ENCODE results near the gene INTS11.

The INTS11 gene

DNA sequence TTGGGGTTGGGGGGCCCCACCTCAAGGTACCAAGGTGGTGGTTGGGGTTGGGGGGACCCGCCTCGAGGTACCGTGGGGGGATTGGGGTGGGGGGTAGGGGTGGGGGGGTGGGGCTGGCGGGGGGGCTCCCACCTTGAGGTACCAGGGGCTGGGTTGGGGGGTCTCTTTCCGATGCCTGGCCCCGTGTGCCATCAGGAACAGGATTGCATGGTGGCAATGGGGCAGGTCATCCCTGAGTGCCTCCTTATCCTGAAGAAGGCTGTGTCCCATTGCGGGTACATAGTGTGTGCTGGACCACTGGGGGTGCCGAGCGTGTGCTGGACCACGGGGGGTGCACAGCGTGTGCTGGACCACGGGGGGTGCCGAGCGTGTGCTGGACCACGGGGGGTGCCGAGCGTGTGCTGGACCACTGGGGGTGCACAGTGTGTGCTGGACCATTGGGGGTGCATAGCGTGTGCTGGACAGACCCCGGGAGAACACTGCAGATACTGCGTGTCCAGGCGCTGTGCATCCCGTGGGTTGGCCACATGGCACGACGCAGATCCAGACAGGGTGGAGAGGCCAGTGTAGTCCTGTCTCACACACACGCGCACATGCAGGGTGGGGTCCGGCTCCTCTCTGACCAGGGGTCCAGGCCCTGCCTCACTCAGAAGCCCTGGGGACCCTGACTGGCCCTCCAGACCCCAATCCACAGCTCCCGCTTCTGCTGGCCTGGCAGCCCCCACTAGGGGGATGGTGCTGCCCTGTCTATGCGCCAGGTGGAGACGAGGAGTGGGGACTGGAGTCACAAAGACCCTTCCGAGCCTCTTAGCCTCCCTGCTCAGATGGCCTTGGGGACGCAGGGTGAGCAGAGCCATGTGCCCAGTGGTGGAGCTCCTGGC, 40.0 kb downstream of the INTS11 start:
- DNase-seq, result no peak

DNA sequence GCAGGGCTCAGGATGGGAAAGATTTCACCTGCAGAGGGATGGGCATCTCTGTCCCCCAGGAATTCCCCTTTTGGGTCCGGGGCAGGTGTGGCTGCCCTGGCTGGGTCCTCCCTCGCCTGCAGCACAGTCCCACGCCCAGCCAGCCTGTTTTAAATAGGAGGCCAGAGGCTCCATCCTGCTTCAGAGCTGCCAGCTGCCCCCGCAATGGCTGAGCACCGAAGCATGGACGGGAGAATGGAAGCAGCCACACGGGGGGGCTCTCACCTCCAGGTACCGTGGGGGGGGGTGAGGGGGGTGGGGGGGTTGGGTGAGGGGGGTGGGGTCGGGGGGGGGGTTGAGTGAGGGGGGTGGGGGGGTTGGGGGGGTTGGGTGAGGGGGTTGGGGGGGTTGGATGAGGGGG, 40.6 kb downstream of the INTS11 start:
- no peak for DNase-seq

DNA sequence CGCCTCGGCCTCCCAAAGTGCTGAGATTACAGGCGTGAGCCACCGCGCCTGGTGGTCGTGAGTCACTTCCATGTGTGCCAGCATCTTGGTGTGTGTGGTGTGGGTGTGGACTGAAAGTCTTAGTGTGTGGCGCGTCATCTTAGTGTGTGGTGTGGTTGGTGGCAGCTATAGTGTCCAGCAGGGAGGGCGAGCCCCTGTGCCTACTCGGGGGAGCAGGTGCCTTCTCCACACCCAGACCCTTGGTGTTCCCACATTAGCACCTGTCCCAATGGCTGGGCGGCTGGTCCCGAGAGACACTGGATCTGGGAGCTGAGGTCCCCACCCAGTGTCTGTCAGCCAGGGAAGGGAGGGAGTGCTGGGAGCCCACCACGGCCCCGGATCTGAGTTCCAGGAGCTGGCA, 41.5 kb downstream of the INTS11 start:
- DNase-seq, result no peak

DNA sequence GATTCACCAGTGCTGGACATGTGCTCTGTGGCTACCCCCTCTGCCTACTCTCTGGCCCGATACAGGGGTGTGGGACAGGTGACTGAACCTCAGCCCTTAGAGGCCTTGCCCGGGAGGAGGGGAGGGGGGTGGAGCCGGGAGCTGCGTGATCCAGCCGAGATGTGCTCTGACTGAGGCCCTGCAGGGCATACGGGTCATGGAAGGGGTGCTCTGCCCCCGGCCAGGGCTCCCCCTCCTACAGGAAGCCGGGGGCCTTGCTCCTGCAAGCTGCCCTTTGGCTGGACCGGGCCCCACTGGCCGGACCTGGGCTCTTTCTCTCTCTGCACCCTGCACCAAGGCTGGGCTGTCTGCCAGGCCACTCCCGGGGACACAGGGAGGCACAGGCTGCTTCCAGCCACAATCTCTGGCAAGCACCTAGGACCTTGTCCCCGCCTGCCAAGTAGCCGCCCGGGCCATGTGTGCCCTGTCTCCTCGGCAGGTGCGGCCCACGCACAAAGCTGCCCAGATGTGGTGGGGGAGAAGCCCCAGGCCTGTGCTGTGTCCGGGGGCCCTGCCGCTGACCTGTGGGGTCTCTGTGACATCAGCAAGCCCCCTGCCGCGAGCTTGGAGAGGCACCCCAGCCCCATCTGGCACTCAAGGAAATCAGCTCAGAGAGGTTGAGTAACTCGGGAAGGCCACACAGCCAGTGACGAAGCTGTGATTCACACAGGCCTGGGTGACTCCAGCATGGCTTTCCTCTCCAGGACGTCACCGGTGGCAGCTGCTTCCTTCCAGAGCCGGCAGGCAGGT, 42.7 kb downstream of the INTS11 start:
- DNase-seq, result no peak

DNA sequence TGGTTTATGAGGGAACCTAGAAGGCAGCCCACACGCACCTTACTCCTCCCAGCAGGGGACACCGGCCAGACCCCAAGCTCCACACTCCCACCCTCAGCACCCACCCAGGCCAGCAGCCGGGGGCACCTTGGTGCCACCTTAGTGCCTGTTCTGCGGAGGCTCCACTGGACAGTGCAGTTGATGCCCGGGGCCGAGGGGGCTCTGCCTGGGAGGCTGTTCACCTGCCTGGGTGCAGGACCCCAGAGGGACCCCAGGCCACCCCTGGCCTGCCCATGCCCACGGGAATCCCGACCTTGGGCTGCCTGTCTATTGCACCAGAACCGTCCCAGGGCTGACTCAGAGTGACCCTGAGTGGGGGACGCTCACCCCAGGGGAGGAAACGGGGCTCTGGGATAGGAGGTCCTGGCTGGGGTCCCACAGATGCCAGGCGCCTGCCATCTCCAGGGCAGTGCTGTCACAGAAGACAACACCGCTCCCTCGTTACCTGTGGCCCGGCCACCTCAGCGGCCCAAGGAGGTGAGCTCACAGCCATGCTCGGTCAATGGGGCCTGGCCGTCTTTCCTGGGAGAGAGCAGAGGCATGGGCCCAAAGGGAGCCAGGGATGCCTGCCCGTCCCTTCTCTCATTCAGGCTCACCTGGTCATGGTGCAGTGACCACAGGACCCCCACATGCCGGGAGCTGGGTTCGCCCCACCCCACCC, 43.5 kb downstream of the INTS11 start:
- no peak for DNase-seq

DNA sequence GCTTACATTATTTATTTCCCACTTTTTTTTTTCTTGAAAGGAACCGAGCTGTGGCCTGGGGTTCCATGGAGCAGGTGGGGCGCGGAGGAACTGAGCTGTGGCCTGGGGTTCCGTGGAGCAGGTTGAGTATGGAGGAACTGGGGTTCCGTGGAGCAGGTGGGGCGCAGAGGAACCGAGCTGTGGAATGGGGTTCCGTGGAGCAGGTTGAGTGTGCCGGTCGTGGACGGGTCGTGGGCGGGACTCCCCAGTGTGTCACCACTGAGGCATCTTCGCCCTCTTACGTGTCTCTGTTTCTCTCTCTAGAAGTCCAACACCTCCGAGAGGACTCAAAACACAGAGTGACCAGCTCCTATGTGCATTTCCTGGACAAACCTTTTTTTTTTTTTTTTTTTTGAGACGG, 45.4 kb downstream of the INTS11 start:
- DNase-seq, result no peak

DNA sequence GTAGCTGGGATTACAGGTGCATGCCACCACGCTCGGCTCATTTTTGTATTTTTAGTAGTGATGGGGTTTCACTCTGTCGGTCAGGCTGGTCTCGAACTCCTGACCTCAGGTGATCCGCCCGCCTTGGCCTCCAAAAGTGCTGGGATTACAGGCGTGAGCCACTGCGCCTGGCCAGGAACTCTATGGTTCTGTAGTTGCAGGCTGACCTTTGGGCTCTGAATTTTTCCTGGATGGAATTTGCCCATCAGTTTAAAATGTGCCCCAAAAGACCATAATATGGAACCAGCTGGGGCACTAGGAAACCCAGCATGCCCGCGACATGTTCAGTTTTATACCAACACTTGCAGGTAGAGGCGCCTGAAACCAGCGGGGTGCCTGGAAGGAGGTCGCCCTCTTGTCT, 45.8 kb downstream of the INTS11 start:
- no peak for DNase-seq

DNA sequence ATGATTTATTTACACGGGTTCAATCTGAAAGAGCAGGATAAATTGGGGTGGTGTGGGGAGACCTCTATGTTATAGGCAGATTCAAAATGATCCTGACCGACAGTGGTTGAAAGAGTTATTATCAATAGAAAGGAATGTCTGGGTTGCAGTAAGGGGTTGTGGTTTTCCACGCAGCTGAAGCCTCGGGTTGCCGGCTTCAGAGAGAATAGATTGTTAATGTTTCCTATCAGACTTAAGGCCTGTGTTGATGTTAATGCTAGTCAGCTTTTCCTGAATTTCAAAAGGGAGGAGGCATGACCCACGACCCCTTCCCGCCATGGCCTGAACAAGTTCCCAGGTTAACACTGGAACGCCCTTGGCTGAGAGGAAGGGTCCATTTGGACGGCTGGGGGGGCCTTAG, 48.6 kb downstream of the INTS11 start:
- no peak for DNase-seq

DNA sequence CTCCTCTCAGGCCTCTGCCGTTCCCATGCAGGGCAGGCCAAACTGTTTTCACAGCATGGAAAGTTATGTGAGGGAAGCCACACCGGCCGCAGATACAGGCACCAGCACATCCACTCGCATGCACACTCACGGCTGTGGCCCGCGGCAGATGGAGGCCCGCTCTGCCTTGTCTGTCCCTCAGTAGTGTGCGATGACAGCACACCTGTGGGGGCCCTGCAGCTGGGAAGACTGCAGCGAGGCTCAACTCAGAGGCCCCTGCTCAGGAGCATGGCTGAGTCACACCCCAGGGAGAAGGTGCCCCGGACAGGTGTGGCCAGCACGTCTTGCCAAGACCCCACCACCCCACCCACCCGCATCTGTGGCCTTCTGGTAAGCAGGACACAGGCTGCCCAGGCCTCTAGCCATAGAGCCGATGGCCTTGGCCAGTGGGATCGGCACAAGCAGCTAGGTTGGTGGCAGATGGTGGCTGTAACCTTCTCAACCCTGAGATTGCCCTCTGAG, 49.5 kb downstream of the INTS11 start:
- no peak for DNase-seq

DNA sequence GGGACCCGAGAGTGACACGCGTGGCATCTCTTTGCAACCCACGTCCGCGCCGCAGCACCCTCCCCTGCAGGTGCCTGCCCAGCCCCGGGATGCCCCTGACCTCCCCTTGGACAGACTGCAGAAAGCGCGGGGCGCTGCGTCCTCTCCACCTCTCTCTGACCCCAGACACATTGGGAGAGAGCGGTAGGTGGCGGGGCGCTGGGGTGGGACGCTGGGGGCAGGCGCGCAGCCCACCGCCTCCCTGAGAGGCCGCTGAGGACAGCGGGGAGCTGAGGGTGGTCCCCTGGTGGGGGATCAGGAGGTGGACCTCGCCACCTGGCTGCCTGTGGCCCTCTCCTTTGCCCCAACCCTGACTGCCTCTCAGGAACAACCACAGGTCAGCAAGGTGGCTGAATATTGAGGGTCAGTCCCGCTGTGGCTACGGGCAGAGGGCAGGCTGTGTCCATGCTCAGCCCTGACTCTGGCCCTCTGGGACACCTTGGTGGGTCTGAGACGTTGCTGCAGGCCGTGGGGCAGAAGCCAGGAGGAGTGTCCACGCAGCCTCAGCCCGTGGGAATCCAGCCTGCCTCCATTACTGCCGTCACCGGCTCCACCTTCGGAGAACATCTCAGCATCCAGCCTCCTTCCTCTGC, 50.0 kb downstream of the INTS11 start:
- no peak for DNase-seq

DNA sequence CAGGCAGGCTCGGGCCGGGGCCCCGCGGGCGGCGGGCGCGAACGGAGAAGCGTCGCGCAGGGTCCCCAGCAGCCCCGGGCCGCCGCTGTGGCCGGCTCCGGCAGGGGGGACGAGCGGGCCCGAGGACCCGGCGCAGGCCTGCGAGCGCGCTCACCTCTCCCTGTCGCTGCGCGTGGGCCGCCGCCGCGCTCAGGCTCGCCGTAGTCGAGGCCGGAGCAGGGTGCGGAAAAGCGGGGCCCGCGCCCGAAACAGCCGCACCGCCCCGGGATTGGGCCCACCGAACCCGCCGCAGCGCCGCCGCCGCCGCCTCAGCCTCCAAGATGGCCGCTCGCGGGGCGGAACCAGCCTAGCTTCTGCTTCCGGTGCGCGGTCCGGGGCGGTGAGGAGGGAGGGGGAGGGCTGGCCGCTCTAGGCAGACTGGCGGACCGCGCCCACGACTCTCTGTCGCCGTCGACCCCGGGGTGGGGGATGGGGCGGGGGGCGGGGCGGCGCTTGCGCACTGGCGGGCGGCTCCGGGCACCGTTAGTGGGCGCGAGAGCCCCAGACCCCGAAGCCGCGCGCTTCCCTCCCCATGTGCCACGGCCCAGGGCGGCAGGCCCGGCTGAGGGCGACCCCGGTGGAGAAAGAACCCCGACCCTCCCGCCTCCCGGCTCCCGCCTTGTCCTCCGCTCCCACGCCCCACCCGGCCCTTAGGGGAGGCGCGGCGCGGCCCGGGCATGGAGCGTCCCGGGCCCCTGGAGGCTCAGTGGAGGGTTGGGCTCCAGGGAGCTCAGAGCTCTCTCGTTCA, 50.8 kb downstream of the INTS11 start, which contains the start of gene UBE2J2:
Gene UBE2J2 (minus strand): TSS at position 343 of the 787 bp plus-strand sequence. CDS start 5,862 bp downstream, outside the sequence.
- peak; percentile 93 to 95 for DNase-seq

DNA sequence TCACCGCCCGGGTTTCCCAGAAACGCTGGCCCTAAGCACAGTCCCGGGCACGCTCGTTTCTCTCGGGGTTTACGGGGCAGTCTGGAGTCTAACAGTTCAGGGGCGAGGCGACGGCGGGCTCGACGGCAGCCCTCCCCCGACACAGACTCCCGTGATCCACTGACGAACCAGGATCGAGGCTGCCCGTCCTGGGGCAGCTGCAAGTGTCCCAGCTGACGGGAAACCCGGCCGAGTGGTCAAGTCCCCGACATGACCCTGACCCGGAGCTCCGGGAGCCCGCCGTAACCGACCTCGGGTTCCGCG, 51.3 kb downstream of the INTS11 start:
- no peak for DNase-seq

DNA sequence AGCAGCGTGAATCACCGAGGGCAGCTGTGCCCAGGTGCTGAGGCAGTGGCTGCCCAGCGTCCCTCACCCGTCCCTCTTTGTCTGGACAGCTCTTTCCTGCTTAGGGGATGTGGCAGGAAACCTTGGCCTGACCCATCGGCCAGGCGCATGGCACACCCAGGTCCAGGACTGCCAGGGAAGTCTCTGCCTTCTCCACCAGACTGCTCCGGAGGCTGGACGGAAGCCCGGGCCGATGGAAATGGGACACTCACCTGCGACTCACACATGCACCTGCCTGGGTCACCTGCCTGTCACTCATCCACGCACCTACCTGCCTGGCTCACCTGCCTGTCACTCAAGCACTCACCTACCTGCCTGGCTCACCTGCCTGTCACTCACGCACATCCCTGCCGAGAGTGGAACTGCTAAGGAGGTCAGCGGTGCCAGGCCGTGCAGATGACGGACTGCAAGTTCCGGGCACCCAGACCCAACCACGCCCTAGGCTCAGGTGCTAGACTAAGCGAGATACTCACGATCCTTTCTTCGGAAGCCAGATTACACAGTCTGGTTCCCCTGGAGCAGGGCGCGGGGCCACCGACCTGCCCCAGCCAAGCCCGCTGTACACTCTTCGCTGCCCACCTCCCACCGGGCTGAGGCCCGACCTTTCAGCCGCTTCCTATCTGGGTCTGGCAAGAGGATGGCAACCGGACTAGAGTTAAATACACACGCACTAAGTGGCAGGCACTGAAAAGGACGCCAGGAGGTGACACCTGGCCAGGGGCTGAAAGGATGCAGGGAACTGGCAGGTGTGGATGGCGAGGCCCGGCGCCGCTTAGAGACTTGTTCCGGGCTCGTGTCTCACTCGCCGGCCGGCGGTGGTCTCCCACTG, 51.9 kb downstream of the INTS11 start:
- DNase-seq, result no peak

DNA sequence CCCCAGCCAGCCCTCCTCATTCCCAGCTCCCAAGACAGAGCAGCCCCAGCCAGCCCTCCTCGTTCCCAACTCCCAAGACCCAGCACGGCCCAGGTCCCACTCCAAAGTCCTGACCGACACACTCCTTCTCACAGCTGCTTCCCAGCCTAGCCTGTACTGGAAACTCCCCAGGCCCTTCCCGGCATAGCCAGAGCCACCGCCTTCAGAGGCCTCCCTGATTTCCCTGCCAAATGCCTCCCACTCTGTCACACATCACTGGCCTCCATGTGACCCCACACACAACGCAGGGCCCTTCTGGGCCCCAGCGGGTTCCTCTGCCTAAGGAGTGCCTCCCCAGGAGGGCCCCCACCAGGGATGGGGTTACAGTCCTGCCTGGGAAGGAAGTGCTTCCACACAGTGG, 53.6 kb downstream of the INTS11 start:
- DNase-seq, result no peak

DNA sequence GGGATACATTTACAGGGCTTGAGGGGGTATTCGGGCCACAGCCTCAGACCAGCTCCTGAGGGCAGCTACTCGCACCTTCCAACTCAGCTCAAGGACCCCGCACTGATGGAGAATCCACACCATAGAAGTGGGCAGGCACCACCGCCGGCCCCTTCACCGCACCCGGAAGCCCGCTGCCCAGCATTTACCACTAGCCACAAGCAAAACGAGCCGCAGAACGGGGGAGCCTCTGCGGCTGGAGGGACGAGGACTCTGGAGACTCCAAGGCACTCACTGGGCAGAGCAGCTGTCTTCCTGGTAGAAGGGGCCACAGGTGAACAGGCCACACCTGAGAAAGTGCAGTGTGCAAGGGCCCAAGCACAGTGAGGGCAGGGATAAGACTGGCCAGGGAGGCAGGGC, 56.2 kb downstream of the INTS11 start:
- no peak for DNase-seq

DNA sequence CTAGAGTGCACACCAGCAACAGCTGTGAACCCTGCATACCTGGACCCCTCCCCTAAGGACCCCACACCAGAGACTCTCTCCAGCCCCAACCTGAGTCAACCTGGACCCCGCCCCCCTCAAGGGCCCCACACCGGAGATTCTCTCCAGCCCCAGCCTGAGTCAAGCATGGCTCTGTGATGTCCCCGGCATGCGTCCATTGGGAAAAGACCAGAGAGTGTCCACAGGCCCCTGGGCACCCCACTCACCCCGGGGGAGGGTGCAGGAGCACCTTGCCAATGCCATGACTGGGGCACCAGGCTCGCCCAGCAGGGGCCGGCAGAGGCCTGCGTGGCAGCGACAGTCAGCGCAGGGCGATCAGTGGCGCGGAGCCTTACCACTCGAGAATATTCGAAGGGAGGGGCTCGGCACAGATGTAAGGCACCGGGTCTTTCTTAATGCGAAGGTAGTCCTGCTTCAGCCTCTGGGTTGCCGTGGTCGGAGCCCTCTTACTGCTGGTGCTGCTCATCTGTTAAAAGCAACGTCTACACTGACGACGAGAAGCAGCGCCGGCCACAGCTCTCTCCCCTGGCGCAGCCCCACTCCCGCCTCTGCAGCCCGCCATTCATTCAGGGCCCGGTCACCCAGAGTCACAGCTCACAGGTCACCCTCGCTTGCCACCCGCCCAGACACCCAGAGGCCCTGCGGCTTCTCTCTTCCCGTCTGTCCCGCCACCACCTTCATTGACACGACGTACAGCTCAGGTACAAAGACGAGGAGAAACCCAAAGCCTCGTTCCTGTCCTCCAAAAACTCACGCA, 56.8 kb downstream of the INTS11 start:
- no peak for DNase-seq

DNA sequence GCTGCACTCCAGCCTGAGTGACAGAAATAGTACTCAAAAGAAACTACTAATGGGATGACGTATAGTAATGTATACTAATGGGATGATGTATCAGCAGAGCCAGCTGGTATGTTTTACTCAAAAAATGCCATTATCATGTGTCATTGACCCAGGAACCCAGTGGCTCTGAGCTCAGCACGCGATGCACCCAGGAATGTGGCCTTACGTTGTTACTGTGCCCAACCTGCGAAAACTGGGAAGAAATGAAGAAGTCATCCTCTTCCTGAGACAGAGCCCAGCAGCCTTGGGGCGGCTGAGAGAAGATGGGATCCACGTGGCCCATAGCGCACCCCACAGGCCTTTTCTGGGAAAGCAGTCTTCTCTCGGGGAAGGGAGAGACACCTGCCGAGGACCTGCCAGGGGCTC, 59.6 kb downstream of the INTS11 start:
- DNase-seq, result no peak

DNA sequence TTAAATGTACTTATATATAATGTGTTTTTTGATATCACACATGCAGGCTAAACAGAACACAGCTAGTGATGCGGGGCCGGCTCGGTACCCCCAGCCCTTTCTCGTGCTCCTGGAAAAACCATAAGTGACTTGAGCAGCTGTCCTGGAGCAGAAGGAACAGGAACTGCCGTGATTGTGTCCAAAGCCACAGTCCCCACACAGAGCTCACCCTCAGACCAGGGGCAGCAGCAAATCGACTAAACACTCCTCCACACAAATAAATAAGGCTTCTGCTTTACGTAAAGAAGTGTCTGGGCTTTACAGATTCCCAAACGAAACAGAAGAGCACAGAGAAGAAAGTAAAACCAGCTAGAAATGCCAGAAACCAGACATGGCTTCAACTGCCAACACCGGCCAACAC, 60.4 kb downstream of the INTS11 start:
- no peak for DNase-seq

DNA sequence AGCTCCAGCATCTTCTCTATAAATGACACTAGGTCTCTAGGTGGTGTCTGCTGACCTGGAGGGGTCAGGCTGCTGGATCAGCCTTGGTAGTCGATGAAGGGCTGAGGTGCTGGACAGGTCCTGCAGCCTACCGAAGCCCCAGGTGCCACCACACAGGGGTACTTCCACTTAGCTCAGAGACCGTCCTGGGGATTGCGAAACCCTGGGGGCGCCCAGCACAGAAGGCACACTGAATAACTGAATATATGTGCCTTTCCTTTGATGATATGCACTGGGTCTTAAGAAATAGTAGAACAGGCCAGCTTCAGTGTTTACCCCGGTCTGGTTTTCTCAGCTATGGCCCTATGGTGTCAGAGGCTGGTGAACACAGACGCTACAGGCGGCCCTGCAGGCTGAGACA, 61.7 kb downstream of the INTS11 start:
- no peak for DNase-seq

DNA sequence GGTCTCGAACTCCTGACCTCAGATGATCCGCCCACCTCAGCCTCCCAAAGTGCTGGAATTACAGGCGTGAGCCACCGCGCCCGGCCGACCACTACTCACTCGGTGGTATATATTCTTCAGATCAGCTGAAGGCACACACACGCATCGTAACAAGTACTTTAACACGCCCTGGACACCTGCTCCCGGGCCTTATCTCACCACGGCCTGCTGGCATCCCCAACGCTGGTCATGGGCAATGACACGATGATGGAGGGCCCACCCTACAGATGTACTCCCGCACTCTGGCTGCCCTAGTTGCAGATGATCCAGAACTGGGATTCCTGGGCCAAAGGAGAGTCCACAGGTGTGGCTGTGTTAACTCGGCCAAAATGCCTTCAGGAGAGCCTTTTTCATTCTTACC, 62.4 kb downstream of the INTS11 start:
- no peak for DNase-seq
